Right kidney (tissue), 1 donor: ENCODE data around the gene STEAP3.

Experiments used
- DNase-seq: peaks from one replicate; pipeline ENCODE4 v3.0.0-alpha.2; 2016

STEAP3 gene

DNA sequence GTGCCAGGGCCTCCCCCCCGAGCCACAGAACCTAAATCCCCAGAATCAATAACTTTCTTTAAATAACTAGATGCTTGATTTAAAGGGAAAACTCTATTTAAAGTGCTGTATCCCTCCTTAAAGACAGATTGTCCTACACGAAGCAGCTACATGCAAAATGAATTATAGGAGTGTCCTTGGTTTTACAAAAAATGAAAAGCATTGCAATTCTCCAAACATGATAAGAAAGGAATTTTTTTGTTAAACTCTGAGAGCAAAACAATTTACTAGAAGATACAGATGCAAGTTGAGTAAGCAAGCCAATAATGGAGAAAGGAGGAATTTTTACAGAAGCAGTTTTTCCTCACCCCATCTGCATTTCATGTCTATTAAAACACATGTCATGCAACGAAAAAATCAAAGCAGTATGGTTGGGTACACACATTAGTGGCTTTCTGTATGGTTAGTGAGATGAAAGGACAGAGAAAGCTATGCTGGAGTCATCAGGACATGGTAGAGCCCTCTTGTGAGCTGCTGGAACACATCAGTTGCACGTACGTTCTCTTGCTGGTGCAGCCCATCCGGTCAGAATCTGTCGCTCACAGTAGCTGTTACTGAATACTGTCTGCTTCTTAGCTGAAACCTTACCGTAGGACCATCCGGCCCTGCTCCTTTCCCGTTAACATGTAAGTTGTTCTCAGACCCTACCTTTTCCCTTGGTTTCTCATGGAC is 25.9 kb upstream of the STEAP3 start:
- no peak for DNase-seq

DNA sequence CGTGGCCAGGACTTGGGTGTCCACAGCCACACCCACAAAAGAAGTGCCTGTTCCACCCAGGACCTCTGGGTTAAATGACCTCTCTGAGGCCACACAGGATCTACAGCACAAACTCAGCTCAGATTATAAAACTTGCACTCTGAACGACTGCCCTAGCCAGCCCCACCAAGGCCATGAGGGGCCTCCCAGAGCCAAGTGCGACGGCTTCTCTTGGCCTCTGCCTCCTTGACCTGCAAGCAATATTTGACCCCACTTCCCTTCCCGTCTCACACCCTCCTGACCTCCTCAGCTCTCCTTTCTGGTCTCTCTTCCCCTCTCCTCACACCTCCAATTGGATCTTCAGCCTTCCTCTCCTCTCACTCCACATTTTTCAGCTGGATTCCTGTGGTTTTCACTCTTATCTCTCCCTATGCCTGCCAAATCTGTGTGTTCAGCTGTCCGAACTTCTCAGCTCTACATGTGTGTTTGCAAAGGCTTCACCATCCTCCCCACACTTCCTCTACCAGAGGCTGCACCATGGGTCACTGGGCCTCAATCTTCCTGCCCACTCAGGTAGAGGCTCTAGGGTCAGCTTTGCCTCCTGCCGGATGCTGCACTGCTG is 25.3 kb upstream of the STEAP3 start:
- DNase-seq: no peak

DNA sequence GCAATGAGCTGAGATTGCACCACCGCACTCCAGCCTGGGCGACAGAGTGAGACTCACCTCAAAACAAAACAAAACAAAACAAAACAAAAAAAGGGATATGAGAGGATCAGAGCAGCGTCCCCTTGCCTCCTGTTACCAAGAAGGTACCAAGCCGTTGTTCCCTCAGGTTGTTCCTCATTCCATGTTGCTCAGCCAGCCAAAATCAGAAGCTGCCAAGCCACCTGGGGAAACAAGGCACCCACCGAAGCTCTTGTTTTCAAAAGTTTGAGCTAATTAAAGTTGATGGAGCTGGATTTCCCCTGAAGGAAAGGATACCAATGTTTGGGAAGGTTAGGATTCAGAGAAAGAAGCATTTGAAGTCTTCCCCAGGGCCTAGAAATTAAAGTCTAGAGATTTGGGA is 21.8 kb upstream of the STEAP3 start:
- no peak for DNase-seq

DNA sequence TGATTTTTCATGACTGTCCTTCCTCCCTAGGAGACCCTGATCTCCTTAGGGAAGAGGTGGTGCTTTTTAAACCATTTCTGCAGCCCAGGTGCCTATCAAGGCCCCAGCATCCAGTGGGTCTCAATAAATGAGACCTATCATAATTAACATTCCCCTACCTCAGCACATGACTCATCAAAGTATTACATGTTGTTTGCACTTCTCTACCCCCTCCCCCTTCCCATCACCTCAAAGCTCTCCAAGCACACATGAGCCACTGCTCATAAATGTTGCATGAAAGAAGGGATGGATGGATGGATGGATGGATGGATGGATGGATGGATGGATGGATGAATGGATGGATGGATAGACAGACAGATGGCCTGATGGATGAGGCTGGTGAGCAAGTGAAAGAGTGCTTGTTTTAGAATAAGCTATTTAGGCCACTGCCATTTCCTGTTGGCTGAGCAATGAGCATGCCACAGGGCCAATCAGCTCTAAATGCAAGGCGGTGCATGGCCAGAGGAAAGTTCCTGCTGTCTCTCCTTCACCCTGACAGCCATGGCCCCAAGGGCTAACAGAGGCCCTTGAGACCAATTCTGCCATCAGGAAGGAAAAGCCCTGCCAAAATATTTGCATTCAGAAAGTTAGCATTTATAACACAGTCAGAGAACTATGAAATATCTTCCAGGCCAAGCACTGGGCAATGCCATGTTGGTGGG is 20.9 kb upstream of the STEAP3 start:
- DNase-seq: no peak

DNA sequence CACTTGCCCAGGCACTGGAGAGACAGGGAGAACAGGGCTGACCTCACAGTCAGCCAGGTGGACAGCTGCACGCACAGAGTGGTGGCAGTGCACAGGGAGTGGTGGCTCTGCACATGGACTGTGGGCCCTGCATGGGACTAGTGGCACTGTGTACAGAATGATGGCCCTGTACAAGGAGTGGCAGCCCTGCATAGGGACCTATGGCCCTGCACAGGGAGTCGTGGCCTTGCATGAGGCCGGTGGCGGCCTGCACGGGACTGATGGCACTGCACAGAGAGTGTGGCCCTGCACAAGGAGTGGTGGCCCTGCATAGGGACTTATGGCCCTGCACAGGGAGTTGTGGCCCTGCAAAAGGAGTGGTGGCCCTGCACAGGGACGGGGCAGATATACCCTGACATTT is 19.1 kb upstream of the STEAP3 start:
- no peak for DNase-seq

DNA sequence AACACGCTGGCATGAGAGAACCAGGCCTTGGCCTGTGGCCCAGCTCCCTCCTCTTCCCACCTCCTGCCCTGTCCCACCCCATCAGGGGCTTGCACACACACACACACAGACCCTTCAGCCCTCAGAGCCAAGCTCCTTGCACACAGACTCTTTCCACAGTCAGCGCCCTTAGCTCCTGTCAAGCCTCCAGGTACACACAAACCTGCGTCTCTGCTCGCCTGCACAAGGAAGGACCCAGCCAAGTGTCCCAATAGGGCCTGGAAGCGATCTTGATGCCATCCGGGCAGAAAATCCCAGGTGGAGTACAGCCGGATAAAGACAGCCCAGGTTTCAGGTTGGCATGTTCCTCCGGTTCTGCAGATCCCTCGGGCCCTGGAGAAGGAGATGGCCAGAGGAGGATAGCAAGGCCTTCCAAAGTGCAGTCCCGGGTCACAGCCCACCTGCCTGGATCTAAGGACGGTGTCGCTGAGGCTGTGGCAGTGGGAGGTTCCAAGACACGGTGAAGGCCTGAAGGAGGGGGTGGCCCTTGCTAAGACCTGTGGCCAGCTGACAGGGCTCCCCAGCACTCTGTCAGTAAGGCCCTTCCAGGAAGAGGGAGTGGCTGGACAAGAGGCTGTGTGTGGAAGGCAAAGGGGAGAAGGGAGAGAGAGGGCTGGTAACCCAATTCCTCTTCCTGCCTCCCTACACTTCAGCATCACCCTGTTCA is 18.5 kb upstream of the STEAP3 start:
- no peak for DNase-seq

DNA sequence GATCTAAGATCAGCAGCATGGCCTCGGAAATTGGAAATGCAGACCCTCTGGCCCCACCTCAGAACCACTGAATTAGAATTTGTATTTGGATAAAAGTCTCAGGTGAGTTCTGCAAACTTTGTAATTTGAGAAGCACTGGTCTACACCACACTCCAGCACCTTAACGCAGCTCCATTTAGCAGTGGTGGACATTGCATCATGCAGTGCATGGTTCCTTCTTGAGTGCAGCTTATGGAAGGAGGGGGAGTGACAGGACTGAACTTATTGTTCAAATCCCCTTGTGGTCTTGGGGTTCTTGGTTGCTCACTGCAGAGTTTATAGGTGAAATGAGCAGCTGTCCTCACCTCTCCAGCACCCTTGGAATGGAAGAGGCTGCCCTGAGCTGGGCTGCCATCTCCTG is 17.4 kb upstream of the STEAP3 start:
- no peak for DNase-seq

DNA sequence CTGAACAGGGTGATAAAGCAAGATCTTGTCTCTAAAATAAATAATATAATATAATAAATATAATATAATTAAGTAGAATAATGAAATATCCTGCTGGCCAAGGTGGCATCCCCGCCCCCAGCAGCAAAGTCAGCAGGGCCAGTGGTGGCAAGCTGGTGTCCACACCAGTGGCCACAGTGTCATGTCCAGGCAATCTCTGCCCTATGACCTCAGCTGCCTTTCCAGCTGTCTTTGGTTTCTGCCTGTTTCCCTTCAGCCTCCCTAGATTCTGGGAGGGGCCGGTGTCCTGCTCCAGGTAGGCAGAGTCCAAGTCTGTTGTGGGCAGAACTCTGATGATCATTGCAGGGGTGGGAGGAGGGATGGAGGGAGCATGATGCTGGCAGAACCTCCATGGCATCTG is 16.2 kb upstream of the STEAP3 start:
- no peak for DNase-seq

DNA sequence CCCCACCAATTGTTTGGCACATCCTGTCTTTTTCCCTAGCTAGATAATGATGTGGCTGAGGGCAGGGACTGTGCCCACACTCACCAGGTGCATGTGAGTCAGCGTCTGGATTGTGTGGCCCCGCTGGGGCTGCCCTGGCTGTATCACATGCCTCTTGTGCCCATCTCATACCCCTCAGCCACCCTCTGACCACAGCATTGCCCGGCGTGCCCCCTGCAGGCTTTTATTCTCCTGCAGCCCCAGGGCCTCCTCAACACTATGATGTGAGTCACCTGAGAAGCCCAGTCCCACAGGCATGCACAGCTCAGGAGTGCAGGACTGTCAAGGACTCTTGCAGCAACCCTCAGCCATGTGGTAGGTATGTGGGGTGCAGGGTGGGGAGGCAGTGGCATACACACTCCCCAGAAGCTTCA is 14.8 kb upstream of the STEAP3 start:
- DNase-seq: no peak

DNA sequence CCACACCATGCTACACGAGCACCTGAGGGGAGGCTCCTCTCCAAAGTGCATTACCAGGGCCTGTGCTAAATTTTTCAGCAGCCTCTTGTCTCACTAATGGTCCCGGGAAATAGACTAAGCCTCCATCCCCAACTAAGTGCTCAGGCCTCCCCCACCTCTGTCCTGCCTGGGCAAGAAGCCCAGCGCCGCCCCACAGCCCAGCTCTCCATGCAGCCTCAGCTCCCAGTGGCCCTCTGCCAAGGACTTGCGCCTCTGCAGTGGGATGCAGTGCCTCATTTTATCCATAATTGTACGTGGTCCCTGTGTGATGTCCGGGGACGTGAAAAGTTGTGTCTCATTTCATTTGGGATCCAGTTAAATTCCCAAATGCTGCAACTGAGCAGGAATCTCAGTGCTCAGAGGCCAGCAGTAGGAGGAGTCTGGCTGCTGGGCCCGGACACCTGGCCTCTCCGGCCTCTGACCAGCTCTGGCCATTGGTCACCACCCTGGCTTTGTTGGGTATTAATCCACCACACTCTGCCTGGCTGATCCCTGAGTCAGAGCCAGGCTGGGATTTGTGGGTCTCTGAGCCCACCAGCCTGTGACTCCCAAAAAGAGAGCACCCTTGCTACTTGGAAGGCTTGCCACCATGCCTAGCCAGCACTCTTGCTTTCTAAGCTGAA is 11.4 kb upstream of the STEAP3 start:
- DNase-seq: no peak

DNA sequence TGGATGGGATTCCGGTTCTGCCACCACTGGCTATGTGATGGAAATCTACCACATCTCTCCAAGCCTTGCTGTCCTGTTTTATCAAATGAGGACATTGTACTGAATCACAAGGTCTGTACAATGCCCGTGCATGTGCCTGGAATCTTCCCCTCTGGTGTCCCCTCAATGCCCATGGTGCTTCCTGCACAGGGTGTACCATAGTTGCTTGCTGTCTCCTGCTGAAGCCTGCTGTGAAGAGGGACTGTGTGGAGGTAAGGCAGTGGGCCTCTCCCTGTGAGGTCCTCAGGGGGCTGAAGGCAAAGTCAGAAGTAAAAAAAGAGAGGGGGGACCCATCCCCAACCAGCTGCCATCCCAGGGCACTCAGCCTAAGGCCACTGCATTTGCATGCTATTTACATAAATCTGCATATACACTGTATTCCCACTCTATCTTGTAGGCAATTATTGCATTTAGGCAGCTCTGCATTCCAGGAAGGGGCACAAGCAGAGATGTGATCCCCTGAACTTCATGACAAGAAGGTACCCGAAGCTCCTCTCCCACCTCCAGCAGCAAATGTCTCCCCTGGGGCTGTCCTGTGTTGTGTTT is 9.1 kb upstream of the STEAP3 start:
- DNase-seq: no peak

DNA sequence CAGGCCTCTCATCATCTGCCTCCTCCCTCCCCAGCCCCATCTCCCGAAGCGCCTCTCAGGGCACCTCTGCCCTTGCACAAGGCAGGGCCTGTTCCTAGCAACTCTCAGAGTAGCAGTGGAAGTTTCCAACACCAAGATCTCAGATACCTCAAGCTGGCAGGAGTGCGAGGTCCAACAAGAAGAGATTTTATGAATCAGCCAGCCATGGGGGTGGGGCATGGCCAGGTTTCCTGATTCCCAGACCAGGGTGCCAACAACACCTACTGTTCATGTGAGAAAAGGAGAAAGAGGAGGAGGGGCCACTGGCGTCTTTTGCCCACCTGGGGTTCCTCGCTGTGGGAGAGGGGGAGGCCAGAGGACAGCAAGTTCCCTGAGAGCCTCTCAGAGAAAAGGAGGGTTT is 6.6 kb upstream of the STEAP3 start:
- no peak for DNase-seq

DNA sequence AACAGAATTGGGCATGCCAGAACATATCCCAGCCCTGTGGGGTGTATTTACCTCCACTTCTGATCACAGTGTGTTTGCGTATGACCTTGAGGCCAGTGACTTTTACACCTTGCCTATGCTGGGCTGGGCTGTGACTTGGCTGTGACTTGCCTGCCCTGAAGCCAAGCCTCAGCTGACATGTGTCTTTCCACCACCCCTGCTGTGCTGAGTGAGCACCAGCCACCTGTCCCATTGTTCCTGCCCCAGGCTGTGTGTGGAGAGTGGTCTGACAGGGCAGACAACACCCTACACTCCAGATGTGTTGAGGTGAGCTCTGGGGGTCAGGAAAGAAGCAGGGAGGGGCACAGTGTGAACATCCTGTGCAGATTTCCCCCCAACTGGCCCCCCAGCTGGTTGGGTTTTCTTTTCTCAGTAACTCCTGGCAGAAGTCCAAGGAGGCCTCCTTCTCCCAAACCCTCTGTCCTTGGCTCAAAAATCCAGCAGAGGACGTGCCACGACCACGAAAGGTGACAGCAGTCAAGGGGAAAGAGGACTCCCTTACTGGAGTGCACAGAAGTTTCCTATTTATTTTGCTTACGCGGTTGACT is 5.1 kb upstream of the STEAP3 start:
- peak; percentile 34 for DNase-seq

DNA sequence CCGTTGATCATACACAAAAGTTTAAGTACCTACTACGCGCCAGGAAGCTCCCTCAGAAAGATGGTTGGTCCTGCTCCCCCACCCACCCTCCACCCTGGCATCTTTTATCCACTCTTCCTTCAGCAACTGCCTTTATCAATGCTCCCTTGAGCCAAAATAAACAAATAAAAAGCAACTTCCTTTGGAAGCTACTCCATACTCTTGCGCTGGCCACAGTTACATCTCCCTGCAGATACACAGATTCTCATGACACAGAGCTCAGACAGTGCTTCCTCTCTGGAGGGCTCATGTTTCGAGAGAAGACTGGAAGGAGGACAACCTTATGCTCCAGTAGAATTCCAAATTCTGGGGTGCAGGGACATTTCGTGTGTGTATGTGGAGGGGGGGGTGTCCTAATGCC is 3.8 kb upstream of the STEAP3 start:
- DNase-seq: no peak

DNA sequence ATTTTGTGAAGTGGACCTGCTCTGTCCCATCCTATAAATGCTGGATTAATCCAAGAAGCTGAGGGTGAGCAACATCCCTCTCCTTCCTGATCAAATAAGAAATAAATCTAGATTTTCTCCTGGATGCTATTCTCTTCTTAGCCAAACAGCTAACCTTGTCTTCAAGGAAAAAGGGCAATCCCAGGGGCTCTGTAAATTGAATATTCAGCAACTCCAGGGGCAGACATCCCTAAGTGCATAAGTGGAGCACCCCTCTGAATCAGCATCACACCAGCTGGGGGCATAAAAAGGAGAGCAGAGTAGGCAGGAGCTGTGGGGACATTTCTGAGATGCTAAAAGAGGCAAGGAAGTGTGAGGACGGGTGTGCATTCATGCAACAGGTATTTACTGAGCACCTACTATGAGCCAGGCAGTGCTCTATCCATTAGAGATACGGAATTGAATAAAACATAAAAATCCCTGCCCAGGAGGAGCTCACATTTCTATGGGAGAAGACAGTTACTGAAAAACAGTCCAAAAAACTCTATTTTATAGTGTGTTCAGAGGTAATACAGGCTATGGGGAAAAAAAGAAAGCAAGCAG is 2.8 kb upstream of the STEAP3 start:
- DNase-seq: no peak

DNA sequence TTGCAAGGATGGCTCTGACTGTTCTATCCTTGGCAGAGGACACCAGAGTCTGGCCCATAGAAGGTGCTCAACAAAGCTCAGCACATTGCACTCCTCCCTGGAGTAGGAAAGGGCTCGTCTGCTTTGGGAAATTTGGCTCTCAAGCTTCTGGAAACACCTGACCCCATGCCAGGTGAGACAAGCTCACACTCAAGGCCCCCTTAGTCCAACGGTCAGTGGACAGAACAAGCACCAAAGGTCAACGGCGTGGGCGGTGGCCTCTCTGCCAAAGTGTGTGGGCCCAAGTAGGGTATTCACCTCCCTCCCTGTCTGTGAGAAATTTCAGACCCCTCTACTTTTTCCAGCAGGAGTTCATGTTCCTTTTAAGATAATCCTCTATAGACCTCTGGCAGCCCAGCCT is 2.0 kb upstream of the STEAP3 start:
- no peak for DNase-seq

DNA sequence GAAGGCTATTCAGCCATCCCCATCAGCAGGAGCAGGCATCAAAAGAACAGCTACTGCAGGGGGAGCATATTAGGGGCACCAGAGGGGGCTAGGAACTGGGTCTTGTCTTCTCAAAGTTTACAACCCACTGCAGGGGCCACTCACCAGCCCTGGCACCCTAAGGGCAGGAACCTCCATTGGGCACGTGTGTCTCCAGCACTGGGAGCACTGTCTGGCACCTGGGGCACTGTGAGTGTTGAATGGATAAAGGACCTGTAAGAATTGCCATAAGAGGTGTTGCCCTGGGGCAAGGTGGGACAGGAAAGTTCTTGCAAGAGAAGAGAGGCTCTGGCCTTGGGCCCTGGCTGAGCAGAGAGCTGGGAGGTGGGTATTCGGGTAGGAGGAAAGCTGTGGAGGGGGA is 1.4 kb upstream of the STEAP3 start:
- DNase-seq: no peak

DNA sequence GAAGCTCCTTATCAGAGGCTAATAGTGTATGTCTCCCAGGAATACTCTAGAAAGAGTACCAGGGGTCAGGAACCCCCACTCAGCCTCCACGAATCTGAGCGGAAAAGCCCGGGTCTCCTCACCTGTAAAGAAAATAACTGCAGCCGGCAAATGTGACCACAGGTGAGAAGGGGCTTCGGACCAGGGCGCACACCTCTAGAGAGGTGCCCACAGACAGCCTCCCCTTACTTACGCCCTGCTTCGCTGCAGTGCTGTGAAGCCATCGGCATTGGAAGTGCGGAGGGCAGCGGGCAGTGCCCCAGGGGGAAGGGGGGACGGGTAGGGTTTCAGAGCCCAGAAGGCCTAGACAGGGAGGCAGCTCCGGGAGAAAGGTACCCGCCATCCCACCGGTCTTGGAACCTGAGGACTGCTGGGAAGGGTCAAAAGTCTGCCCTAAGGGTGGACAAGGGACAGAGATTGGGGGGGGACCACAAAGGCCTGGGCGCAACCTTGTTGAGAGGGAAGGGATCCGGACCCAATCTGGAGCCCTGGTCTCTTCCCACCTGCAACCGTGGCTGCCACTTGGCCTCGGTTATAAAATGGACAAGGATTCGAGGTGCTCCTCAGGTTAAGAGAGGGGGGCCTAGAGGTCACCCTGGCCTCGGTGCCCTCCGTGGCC is 642 bp upstream of the STEAP3 start:
- DNase-seq: no peak

DNA sequence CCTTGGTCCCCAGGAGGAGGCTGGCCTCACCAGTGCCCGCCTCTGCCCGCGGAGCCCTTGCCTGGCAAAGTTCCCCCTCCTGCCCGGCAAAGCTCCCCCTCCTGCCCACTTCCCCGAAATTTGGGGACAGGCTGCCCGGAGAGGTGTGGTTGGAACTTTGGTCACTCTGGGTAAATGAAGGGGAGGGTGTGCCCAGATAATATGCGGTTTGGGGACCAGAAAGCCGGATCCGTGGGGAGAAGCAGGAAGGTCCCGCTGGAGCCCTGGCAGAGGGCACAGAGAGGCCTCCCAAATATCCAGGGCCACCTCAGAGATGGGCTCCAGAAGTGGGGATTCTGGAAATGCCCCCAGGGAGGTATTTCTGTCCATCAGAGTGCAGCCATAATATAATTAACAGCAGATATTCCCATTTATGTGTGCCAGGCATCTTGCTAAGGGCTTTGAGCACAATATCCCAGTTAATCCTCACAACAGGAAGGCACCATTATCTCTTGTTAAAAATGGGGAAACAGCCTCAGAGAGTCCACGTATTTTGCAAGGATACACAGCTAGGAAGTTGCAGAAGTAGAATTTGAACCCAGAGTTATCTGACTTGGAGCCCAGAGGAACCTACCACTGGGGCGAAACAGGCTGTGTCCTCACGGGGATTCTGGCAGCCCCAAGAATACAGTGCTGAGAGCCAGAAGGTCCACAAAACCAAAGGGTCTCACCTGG is 914 bp downstream of the STEAP3 start:
- DNase-seq: no peak

DNA sequence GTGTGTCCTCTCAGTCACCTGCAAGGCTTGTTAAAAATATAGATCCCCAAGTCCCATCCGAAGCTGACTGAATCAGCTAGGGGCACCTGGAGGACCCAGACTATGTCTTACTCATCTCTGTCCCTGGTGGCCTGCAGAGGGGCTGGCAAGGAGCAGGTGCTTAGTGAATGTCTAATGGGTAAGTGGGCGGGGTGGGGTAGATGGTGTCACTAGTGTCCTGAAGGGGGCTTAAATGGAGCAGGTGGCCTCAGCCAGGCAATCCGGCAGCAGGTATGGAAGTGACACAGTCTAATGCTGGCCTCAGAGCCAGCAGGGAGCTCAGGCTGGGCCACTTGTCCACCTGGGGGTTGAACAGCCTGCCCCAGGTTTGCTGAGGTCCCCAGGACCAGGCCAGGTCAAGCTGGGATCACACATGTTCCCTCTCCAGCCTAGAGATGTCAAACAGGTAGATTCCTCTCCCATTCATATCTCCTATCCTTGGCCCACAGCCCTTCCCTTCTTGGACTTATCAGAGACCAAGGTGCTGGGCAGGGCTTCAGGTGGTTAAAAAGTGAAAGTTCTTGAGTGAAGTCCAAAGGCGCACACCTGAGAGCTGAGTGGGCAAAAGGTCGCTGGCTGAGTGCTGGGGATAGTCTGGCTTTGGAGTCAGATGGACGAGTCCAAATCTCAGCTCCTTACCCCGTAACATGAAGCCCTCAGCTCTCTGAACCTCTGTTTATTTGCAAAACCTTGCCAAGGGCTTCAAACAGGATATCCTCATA is 1.7 kb downstream of the STEAP3 start:
- no peak for DNase-seq
